ENCODE data around the gene CTRL.

DNA sequence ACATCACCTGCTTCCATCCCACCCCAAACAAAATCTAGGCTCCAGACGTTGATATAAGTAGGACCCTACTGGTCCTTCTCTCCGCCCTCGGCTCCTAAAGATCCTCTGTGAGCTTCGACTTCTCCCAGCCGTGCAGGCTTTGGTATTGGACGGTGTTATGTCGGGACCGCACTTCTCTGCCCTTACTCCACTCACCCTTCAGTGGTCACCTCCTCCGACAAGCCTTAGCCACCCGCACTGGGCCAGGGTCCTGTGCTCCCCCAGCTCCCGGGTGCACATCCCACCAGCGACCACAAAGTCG lies 3.4 kb upstream of the CTRL start:
- TF ChIP-seq, protein P1, sequence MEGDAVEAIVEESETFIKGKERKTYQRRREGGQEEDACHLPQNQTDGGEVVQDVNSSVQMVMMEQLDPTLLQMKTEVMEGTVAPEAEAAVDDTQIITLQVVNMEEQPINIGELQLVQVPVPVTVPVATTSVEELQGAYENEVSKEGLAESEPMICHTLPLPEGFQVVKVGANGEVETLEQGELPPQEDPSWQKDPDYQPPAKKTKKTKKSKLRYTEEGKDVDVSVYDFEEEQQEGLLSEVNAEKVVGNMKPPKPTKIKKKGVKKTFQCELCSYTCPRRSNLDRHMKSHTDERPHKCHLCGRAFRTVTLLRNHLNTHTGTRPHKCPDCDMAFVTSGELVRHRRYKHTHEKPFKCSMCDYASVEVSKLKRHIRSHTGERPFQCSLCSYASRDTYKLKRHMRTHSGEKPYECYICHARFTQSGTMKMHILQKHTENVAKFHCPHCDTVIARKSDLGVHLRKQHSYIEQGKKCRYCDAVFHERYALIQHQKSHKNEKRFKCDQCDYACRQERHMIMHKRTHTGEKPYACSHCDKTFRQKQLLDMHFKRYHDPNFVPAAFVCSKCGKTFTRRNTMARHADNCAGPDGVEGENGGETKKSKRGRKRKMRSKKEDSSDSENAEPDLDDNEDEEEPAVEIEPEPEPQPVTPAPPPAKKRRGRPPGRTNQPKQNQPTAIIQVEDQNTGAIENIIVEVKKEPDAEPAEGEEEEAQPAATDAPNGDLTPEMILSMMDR (conservative IDR thresholded peaks at IDR 0.05): no peak
- TF ChIP-seq EZH2 (IDR thresholded peaks at IDR 0.05; ENCODE audit: low read depth): no peak
